Measurements from ENCODE around the gene CNTNAP2.
"Not testable (repeated sequence)": the region's sequence is repeated elsewhere in the genome, so short reads cannot be mapped to it uniquely, and the experiment has no call there.

CNTNAP2 gene

GRCh38 chr7:147567043-147567442 lies 1450.4 kb downstream of the CNTNAP2 start:
- DNase-seq (ENCODE audit: low read depth): no peak

- DNase-seq (ENCODE audit: low read depth): no peak
Measured at GRCh38 chr7:147569116-147569913, 1452.7 kb downstream of the CNTNAP2 start.

GRCh38 chr7:147570390-147570789 lies 1453.8 kb downstream of the CNTNAP2 start:
- DNase-seq (ENCODE audit: low read depth): no peak

GRCh38 chr7:147571436-147572185 lies 1455.0 kb downstream of the CNTNAP2 start:
- DNase-seq (ENCODE audit: low read depth): no peak

GRCh38 chr7:147578196-147578595 lies 1461.6 kb downstream of the CNTNAP2 start:
- DNase-seq (ENCODE audit: low read depth): no peak

- DNase-seq (ENCODE audit: low read depth): no peak
Measured at GRCh38 chr7:147579148-147579547, 1462.5 kb downstream of the CNTNAP2 start.

- DNase-seq (ENCODE audit: low read depth): no peak
Measured at GRCh38 chr7:147584771-147585193, 1468.2 kb downstream of the CNTNAP2 start.

- no peak for DNase-seq (ENCODE audit: low read depth)
Measured at GRCh38 chr7:147586110-147586509, 1469.5 kb downstream of the CNTNAP2 start.

GRCh38 chr7:147586526-147586925 lies 1469.9 kb downstream of the CNTNAP2 start:
- no peak for DNase-seq (ENCODE audit: low read depth)

GRCh38 chr7:147593271-147594057 lies 1476.9 kb downstream of the CNTNAP2 start:
- no peak for DNase-seq (ENCODE audit: low read depth)

GRCh38 chr7:147595042-147595441 lies 1478.4 kb downstream of the CNTNAP2 start:
- DNase-seq (ENCODE audit: low read depth): no peak

- DNase-seq (ENCODE audit: low read depth): not testable (repeated sequence)
Measured at GRCh38 chr7:147598687-147599086, 1482.1 kb downstream of the CNTNAP2 start.

GRCh38 chr7:147605323-147605722 lies 1488.7 kb downstream of the CNTNAP2 start:
- DNase-seq (ENCODE audit: low read depth): no peak

- DNase-seq (ENCODE audit: low read depth): no peak
Measured at GRCh38 chr7:147607157-147607800, 1490.7 kb downstream of the CNTNAP2 start.

- DNase-seq (ENCODE audit: low read depth): no peak
Measured at GRCh38 chr7:147611431-147611830, 1494.8 kb downstream of the CNTNAP2 start.

GRCh38 chr7:147635288-147635687 lies 1518.7 kb downstream of the CNTNAP2 start:
- DNase-seq (ENCODE audit: low read depth): no peak

GRCh38 chr7:147636553-147636952 lies 1520.0 kb downstream of the CNTNAP2 start:
- no peak for DNase-seq (ENCODE audit: low read depth)

GRCh38 chr7:147638566-147638965 lies 1522.0 kb downstream of the CNTNAP2 start:
- DNase-seq (ENCODE audit: low read depth): no peak

GRCh38 chr7:147639037-147639436 lies 1522.4 kb downstream of the CNTNAP2 start:
- DNase-seq (ENCODE audit: low read depth): no peak

GRCh38 chr7:147639751-147640150 lies 1523.2 kb downstream of the CNTNAP2 start:
- no peak for DNase-seq (ENCODE audit: low read depth)

GRCh38 chr7:147640821-147641220 lies 1524.2 kb downstream of the CNTNAP2 start:
- no peak for DNase-seq (ENCODE audit: low read depth)

GRCh38 chr7:147646568-147646967 lies 1530.0 kb downstream of the CNTNAP2 start:
- no peak for DNase-seq (ENCODE audit: low read depth)
